AG04450 (cell line): ENCODE results near the gene ZNF273. TPM values are rescaled to one million over a fixed set of nuclear protein-coding genes. Genes with fewer than 3 reads are reported as not detected.

Source experiments
- CTCF ChIA-PET: fragments of 300-600, 350-600 bp; formaldehyde crosslinking; extraction: SDS; loops from one replicate; lab custom pipeline; 2022; ENCODE audit warnings: antibody characterized with exemption, inconsistent platforms; lab: Charles Lee
- POLR2A ChIA-PET: fragments of 350-600 bp; formaldehyde crosslinking; extraction: SDS; loops from one replicate; lab custom pipeline; 2021; ENCODE audit warnings: antibody characterized with exemption, inconsistent platforms; lab: Yijun Ruan, JAX
- DNase-seq: peaks from one replicate; pipeline ENCODE4 v3.0.0-alpha.2; 2011; ENCODE audit warnings: low read depth, low spot score
- H3K27ac ChIP-seq: one replicate; pipeline ENCODE4 v1.5.1; 2012; ENCODE audit warnings: low read depth, low read length, control low read depth
- H3K27me3 ChIP-seq: one replicate; pipeline ENCODE4 v1.6.0; 2012; ENCODE audit warnings: low read length; ENCODE audit not compliant: control insufficient read depth, insufficient read depth
- H3K4me3 ChIP-seq: 2 replicates; pipeline ENCODE4 v1.5.1; 2011; ENCODE audit warnings: mild to moderate bottlenecking, low read depth, low read length, control low read depth
- H3K9me3 ChIP-seq: 2 replicates; pipeline ENCODE4 v1.5.1; 2012; ENCODE audit warnings: low read length; ENCODE audit not compliant: control insufficient read depth, insufficient read depth
- CTCF ChIP-seq: IDR thresholded peaks from 2 replicates; pipeline ENCODE4 v1.5.1; 2011; ENCODE audit warnings: low read depth, low read length, control low read depth, inconsistent platforms
- polyA plus RNA-seq: library from polyadenylated mRNA; depleted of rRNA; stranded (reverse); fragments of >200 nt; gene quantifications from 2 replicates; pipeline ENCODE4 v1.2.3, GENCODE V29; 2011; rRNA removed

ZNF273 gene
- polyA plus RNA-seq, 1 experiment: 2.9 TPM

- DNase-seq: no peak
- ChIA-PET CTCF (interaction anchor here (1.6 kb wide), 1 partner anchor 349 kb away, joined by 6 read pairs; no protein-coding TSS in a partner anchor), POLR2A (no interaction called here)
- TF ChIP-seq CTCF: no peak
- no peak overlapping the region for H3K4me3 ChIP-seq
- no peak overlapping the region for H3K27ac ChIP-seq
- peaks cover 4% of the 10 kb centered on the region; the same call in 1 of the 2 replicates for H3K9me3 ChIP-seq
- no peaks in the 10 kb centered on the region for H3K27me3 ChIP-seq
These were observed 56.1 kb downstream of the ZNF273 start for GRCh38 chr7:64959072-64959747.

GRCh38 chr7:64965594-64965993 is 62.5 kb downstream of the ZNF273 start:
- H3K4me3 ChIP-seq: no peak overlapping the region
- no peak for TF ChIP-seq CTCF
- DNase-seq: no peak
- no peak overlapping the region for H3K27ac ChIP-seq
- CTCF ChIA-PET: interaction anchor here (0.9 kb wide), 1 partner anchor 15 kb away, joined by 3 read pairs; no protein-coding TSS in a partner anchor
- H3K9me3 ChIP-seq: peaks cover 3% of the 10 kb centered on the region; the same call in 1 of the 2 replicates
- POLR2A ChIA-PET: no interaction called here
- no peaks in the 10 kb centered on the region for H3K27me3 ChIP-seq

- H3K27me3 ChIP-seq: no peaks in the 10 kb centered on the region
- H3K27ac ChIP-seq: no peak overlapping the region
- POLR2A ChIA-PET: no interaction called here
- no peak overlapping the region for H3K4me3 ChIP-seq
- H3K9me3 ChIP-seq: 0 out of 2 replicates have a peak, but pooled peaks cover 4% of the 10 kb centered on the region
- TF ChIP-seq CTCF: no peak
- DNase-seq: no peak
- CTCF ChIA-PET: no interaction called here
These were observed 75.6 kb downstream of the ZNF273 start for GRCh38 chr7:64978497-64979203.

Other genes starting within 250 kb of the ZNF273 start
- gene ZNF107, start 237.1 kb upstream of the ZNF273 start, polyA plus RNA-seq: 2.3 and 3.2 TPM in 2 replicates
- 2.8 and 4.2 TPM in 2 replicates for gene ZNF138, start 108.8 kb upstream of the ZNF273 start, polyA plus RNA-seq
- 9.4 and 12.9 TPM in 2 replicates for gene ZNF117, start 87.8 kb downstream of the ZNF273 start, polyA plus RNA-seq
- 16.3 and 19.3 TPM in 2 replicates for gene ERV3-1, start 103.4 kb downstream of the ZNF273 start, polyA plus RNA-seq